Neural cell (in vitro differentiated cells): ENCODE measurements around the gene TSPO2.

Source experiments
- CTCF ChIP-seq: fragments of 450-650 bp; IDR thresholded peaks from 2 replicates; pipeline ENCODE4 v1.5.1; 2014; ENCODE audit warnings: antibody characterized with exemption, mild to moderate bottlenecking, moderate library complexity; ENCODE audit not compliant: poor library complexity, severe bottlenecking
- POLR2AphosphoS5 ChIP-seq: IDR thresholded peaks from 2 replicates; pipeline ENCODE4 v1.6.1; 2012

- no peak for TF ChIP-seq CTCF
- TF ChIP-seq POLR2AphosphoS5 = no peak
Observed at GRCh38 chr6:41054511-41054910, 12.2 kb downstream of the TSPO2 start.
